Sigmoid colon (tissue), 7 donors: Measurements from ENCODE around the gene ZNF766. TPM values are rescaled to one million over a fixed set of nuclear protein-coding genes. Genes with fewer than 3 reads are reported as not detected.
"Not testable (repeated sequence)": the region's sequence is repeated elsewhere in the genome, so short reads cannot be mapped to it uniquely, and the experiment has no call there.

Experiments
- DNase-seq: peaks from one replicate; pipeline ENCODE4 v3.0.0-alpha.2; 2019
- H3K27ac ChIP-seq, 4 donors: fragments of 200-600 bp; sonication (generic); one replicate each; pipeline ENCODE4 v1.5.1; 2016 to 2019; ENCODE audit warnings: mild to moderate bottlenecking in 1 of 4
- H3K27me3 ChIP-seq, 3 donors: fragments of 200-600 bp; sonication (generic); one replicate each; pipeline ENCODE4 v1.5.1; 2019; ENCODE audit warnings: mild to moderate bottlenecking in 1 of 3
- H3K36me3 ChIP-seq, 4 donors: fragments of 200-600 bp; sonication (generic); one replicate each; pipeline ENCODE4 v1.5.1; 2016 to 2019
- H3K4me1 ChIP-seq, 4 donors: fragments of 200-600 bp; sonication (generic); one replicate each; pipeline ENCODE4 v1.5.1; 2017 to 2019
- H3K4me3 ChIP-seq, 4 donors: fragments of 200-600 bp; sonication (generic); one replicate each; pipeline ENCODE4 v1.5.1; 2017 to 2019; ENCODE audit warnings: mild to moderate bottlenecking in 2 of 4, moderate library complexity in 1 of 4
- H3K9me3 ChIP-seq, 4 donors: fragments of 200-600 bp in 3 of 4; sonication (generic) in 3 of 4; one replicate each; pipeline versions ENCODE4 v1.5.1 to v1.6.1; 2013 to 2019
- CTCF ChIP-seq, 4 experiments: fragments of 450-650 bp in 3 of 4; fragments of 200-600 bp in 1 of 4; IDR thresholded peaks; one replicate each; pipeline ENCODE4 v1.5.1; 2016 to 2019; ENCODE audit warnings: antibody characterized with exemption in 4 of 4, mild to moderate bottlenecking in 3 of 4, moderate library complexity in 2 of 4
- EP300 ChIP-seq, 4 donors: sonication (generic); formaldehyde crosslinking; IDR thresholded peaks; one replicate each; pipeline ENCODE4 v1.6.1; 2017; ENCODE audit warnings: antibody characterized with exemption in 4 of 4
- POLR2A ChIP-seq, 2 donors: fragments of 450-650 bp; IDR thresholded peaks; one replicate each; pipeline ENCODE4 v1.6.1; 2016; ENCODE audit warnings: antibody characterized with exemption in 2 of 2, mild to moderate bottlenecking in 2 of 2, moderate library complexity in 2 of 2
- POLR2AphosphoS5 ChIP-seq, 4 donors: sonication (generic); formaldehyde crosslinking; IDR thresholded peaks; one replicate each; pipeline ENCODE4 v1.6.1; 2017; ENCODE audit warnings: antibody characterized with exemption in 4 of 4
- WGBS, 2 donors: extraction: QIAGEN DNeasy Blood & Tissue Kit; methylation state at CpG; one replicate each; pipeline ENCODE4 v1.1.7; 2013; 5-methylcytosine and 5-hydroxymethylcytosine counted together
- intact Hi-C: fragments of 100-400 bp; cut with DNase I; formaldehyde crosslinking; loops from one replicate; pipeline ENCODE4 v1.15.1; 2023
- polyA plus RNA-seq, 3 donors: library from polyadenylated mRNA; stranded (reverse); fragments of 200-250 nt; gene quantifications; one replicate each; pipeline ENCODE4 v1.2.3, GENCODE V29; 2013
- total RNA-seq, 4 donors: library from RNA; depleted of rRNA; stranded (reverse); fragments of >200 nt; gene quantifications; one replicate each; pipeline ENCODE4 v1.1.0, GENCODE V29; 2016
- donor health status: healthy with polysubstance abuse.
- donor health status: Bipolar disorder and iron deficiency.
- donor health status: healthy.

Gene ZNF766
- total and polyA plus RNA-seq, 7 donors = 2.8 to 11.0 (median 5.7) TPM

- no peak overlapping the region for H3K27ac ChIP-seq
- peaks cover 0 to 4% (median 0%) of the 10 kb centered on the region in 4 donors for H3K4me1 ChIP-seq
- no peaks in the 10 kb centered on the region for H3K9me3 ChIP-seq
- H3K27me3 ChIP-seq = no peaks in the 10 kb centered on the region
- 37 to 59% methylated on average over 2 of the region's 2 CpGs for WGBS, 2 donors
- TF ChIP-seq EP300 (IDR thresholded peaks at IDR 0.05) (no peak), POLR2AphosphoS5 (IDR thresholded peaks at IDR 0.05) (no peak), POLR2A (IDR thresholded peaks at IDR 0.05) (no peak), CTCF (IDR thresholded peaks at IDR 0.05) (no peak)
- no peak for DNase-seq
- H3K36me3 ChIP-seq = no peaks in the 10 kb centered on the region
- intact Hi-C loops = loop anchor here (1.0 kb wide), 1 partner anchor 98 kb away; the partner anchor contains the start of gene ZNF616
- no peak overlapping the region for H3K4me3 ChIP-seq
Observed at GRCh38 chr19:52237197-52237596, 32.2 kb upstream of the ZNF766 start.

GRCh38 chr19:52237771-52238400, 31.5 kb upstream of the ZNF766 start:
- intact Hi-C loops = loop anchor here (1.0 kb wide), 1 partner anchor 99 kb away; the partner anchor contains the start of gene ZNF616
- Histone ChIP-seq H3K27ac (no peak overlapping the region), H3K36me3 (no peaks in the 10 kb centered on the region), H3K27me3 (no peaks in the 10 kb centered on the region), H3K4me3 (no peak overlapping the region), H3K4me1 (peaks cover 0 to 4% (median 0%) of the 10 kb centered on the region in 4 donors), H3K9me3 (no peaks in the 10 kb centered on the region)
- WGBS, 2 donors = 18% methylated on average over 8 of the region's 8 CpGs
- peak; percentile 75 for DNase-seq
- TF ChIP-seq CTCF (IDR thresholded peaks at IDR 0.05) (peak; percentile 76 to 90 (median 82)), EP300 (IDR thresholded peaks at IDR 0.05) (no peak), POLR2AphosphoS5 (IDR thresholded peaks at IDR 0.05) (peak in 1 of 4 donors; percentile 25)

GRCh38 chr19:52244021-52244420, 25.4 kb upstream of the ZNF766 start:
- DNase-seq = no peak
- Histone ChIP-seq H3K4me3 (no peak overlapping the region), H3K36me3 (no peaks in the 10 kb centered on the region), H3K27me3 (no peaks in the 10 kb centered on the region), H3K4me1 (no peaks in the 10 kb centered on the region), H3K27ac (no peak overlapping the region), H3K9me3 (no peaks in the 10 kb centered on the region)
- intact Hi-C loops = no loop called here
- TF ChIP-seq EP300 (IDR thresholded peaks at IDR 0.05) (no peak), CTCF (IDR thresholded peaks at IDR 0.05) (no peak), POLR2A (IDR thresholded peaks at IDR 0.05) (no peak), POLR2AphosphoS5 (IDR thresholded peaks at IDR 0.05) (no peak)
- WGBS, 2 donors = 86 to 88% methylated on average over 12 of the region's 12 CpGs

- Histone ChIP-seq H3K4me1 (no peaks in the 10 kb centered on the region), H3K9me3 (no peaks in the 10 kb centered on the region), H3K27me3 (no peaks in the 10 kb centered on the region), H3K27ac (no peak overlapping the region), H3K36me3 (no peaks in the 10 kb centered on the region), H3K4me3 (no peak overlapping the region)
- DNase-seq = no peak
- WGBS, 2 donors = 14 to 15% methylated on average over 6 of the region's 6 CpGs
- TF ChIP-seq CTCF (IDR thresholded peaks at IDR 0.05) (peak; percentile 19 to 51 (median 24)), EP300 (IDR thresholded peaks at IDR 0.05) (no peak)
- intact Hi-C loops = loop anchor here (5.0 kb wide), 1 partner anchor 499 kb away; no protein-coding TSS in a partner anchor
Observed at GRCh38 chr19:52248241-52248640, 21.1 kb upstream of the ZNF766 start.

GRCh38 chr19:52258426-52258825, 11.0 kb upstream of the ZNF766 start:
- Histone ChIP-seq H3K27ac (no peak overlapping the region), H3K4me1 (no peaks in the 10 kb centered on the region), H3K27me3 (no peaks in the 10 kb centered on the region), H3K36me3 (no peaks in the 10 kb centered on the region), H3K9me3 (no peaks in the 10 kb centered on the region), H3K4me3 (no peak overlapping the region)
- DNase-seq = no peak
- 94 to 97% methylated on average over 5 of the region's 5 CpGs for WGBS, 2 donors
- no peak for TF ChIP-seq POLR2A (IDR thresholded peaks at IDR 0.05)
- TF ChIP-seq CTCF (IDR thresholded peaks at IDR 0.05) = no peak
- intact Hi-C loops = no loop called here

- 85 to 89% methylated on average over 6 of the region's 6 CpGs for WGBS, 2 donors
- intact Hi-C loops = loop anchor here (5.0 kb wide), 1 partner anchor 72 kb away; the partner anchor contains the start of gene ZNF610
- not testable (repeated sequence) for H3K27ac ChIP-seq, H3K4me3 ChIP-seq, H3K27me3 ChIP-seq, DNase-seq, H3K36me3 ChIP-seq, H3K9me3 ChIP-seq, H3K4me1 ChIP-seq
Observed at GRCh38 chr19:52265556-52265955, 3.8 kb upstream of the ZNF766 start.
